Fibroblast of pulmonary artery (primary cell): Measurements from ENCODE around the gene DCUN1D3.

Source experiments
- DNase-seq: peaks from one replicate; pipeline ENCODE4 v3.0.0-alpha.2; 2010; ENCODE audit warnings: low read depth
- H3K4me3 ChIP-seq: replicated peaks from 2 replicates; pipeline ENCODE4 v1.5.1; 2011; ENCODE audit warnings: low read depth, mild to moderate bottlenecking, control low read depth, low read length, moderate library complexity
- TF ChIP-seq, protein P1 (sequence below): IDR thresholded peaks from 2 replicates; pipeline ENCODE4 v1.5.1; 2011; ENCODE audit warnings: mild to moderate bottlenecking, control low read depth, low read length, inconsistent platforms; ENCODE audit errors: missing control alignments

Gene DCUN1D3

DNA sequence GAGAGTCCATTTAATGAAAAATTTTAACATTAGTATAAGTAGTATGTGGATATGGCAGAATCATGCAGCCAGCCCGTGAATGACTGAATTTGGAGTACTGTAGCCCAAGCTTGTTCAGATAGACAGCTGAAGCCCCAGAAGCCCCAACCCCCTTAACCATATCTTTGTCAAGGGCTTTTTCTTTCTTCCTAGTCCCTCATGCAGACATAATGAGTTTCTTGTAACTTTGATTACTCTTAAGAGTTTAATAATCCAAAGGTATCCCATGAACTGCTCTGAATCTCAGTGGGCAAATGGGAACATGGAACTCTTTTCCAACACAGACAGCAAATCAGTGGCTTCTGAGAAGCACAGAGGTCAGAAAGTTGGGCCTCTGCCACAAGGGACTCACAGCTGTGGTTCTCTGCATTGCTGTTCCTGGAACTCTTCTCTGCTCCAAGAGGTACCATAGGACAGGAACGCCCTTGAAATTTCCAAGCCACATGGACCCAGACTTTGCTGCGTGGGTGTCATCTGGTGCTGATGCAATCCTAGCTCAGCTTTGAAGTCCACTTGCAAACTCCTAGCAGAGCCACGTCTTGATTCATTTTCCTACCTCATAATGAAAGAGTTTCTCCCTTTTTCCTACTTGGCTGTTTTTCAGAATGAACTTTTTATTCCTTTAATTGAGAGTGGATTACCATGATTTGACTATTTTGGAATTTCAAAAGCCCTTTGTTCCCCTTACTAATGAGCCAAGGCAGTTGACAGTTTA is 18.5 kb upstream of the DCUN1D3 start:
- H3K4me3 ChIP-seq = no peak overlapping the region
- TF ChIP-seq, protein P1, sequence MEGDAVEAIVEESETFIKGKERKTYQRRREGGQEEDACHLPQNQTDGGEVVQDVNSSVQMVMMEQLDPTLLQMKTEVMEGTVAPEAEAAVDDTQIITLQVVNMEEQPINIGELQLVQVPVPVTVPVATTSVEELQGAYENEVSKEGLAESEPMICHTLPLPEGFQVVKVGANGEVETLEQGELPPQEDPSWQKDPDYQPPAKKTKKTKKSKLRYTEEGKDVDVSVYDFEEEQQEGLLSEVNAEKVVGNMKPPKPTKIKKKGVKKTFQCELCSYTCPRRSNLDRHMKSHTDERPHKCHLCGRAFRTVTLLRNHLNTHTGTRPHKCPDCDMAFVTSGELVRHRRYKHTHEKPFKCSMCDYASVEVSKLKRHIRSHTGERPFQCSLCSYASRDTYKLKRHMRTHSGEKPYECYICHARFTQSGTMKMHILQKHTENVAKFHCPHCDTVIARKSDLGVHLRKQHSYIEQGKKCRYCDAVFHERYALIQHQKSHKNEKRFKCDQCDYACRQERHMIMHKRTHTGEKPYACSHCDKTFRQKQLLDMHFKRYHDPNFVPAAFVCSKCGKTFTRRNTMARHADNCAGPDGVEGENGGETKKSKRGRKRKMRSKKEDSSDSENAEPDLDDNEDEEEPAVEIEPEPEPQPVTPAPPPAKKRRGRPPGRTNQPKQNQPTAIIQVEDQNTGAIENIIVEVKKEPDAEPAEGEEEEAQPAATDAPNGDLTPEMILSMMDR = no peak
- DNase-seq = peak; percentile 70

DNA sequence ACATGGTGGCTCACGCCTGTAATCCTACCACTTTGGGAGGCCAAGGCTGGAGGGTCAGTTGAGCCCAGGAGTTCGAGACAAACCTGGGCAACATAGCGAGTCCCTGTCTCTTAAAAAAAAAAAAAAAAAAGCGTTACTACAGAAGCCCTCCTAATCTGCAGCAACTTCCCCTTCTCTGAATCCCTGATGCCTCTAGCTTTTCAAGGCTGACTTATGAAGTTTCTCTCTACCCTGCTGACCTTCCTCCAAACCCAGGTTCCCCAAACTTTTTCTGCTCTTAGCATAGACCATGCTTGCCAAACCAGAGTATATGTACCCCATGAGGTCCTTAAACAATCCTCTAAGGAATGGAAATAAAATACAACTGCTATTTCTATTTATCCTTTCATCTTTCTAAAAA is 16.8 kb upstream of the DCUN1D3 start:
- no peak overlapping the region for H3K4me3 ChIP-seq
- TF ChIP-seq, protein P1 = no peak
- DNase-seq = no peak

DNA sequence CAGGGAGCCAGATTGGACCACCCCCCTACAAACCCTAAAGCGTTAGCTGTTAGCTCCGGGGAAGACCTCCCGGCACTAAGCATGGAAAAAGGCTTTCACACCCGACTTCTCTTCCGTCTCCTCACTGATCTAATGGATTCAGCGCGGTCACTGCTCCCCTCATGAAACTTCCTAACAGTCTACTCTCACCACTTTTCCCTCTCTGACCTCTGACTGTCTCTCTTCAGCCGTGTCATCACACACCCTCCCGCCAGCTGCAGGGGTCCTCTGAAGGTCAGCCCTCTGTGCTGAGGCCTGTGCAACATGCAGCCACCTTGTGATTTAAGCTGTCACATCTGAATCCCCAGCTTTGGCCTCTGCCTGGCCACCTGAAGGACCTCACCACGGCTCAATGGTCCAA is 16.1 kb upstream of the DCUN1D3 start:
- no peak for DNase-seq
- TF ChIP-seq, protein P1 = no peak
- no peak overlapping the region for H3K4me3 ChIP-seq

DNA sequence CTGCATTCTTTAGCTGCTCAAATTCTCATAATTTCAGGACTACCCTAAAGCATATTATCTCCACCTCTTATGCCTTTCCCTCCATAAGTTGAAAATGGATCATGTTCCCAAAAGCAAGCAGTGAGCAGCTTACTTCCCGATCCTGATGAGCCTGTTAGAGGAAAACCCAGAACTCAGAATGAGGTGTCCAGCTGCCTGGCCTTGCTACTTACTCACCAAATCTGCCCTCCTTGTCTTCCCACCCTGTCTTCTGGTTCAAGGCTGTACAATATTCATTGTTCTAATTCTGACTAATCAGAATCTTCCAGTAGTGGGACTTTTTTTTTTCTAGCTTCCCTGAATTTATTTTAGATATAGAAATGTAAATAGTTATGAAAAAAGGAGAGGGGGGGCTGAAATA is 11.2 kb upstream of the DCUN1D3 start:
- peak; percentile 53 for DNase-seq

DNA sequence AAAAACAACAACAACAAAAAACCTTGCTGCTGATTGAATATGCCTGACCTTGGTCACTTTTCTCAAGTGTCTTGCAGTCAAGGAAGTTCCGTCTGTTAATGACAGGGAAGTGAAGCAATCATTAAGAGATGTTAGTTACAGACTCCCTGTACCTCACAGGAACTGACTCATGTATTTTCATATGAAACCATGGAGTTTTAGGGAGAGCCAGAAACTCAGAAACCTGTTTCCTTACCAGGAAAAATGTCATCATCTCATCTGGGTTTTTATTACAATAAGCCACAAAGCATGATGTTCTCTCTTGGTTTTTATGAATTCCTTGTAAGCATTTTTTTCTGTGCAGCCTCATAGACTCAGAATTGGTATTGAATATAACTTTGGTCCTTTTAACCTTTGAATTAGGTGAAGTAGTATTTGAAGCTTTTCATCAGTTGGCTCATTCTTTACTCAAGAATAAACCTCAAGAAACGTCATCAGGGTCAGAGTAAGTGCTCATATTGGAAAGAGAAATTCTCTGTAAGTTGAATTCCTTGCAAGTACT is 10.7 kb upstream of the DCUN1D3 start:
- peak; percentile 94 for DNase-seq
- TF ChIP-seq, protein P1 = no peak
- no peak overlapping the region for H3K4me3 ChIP-seq

More for the DNA sequence above, 11.2 kb upstream of the DCUN1D3 start:
- TF ChIP-seq, protein P1 = no peak
- H3K4me3 ChIP-seq = no peak overlapping the region

DNA sequence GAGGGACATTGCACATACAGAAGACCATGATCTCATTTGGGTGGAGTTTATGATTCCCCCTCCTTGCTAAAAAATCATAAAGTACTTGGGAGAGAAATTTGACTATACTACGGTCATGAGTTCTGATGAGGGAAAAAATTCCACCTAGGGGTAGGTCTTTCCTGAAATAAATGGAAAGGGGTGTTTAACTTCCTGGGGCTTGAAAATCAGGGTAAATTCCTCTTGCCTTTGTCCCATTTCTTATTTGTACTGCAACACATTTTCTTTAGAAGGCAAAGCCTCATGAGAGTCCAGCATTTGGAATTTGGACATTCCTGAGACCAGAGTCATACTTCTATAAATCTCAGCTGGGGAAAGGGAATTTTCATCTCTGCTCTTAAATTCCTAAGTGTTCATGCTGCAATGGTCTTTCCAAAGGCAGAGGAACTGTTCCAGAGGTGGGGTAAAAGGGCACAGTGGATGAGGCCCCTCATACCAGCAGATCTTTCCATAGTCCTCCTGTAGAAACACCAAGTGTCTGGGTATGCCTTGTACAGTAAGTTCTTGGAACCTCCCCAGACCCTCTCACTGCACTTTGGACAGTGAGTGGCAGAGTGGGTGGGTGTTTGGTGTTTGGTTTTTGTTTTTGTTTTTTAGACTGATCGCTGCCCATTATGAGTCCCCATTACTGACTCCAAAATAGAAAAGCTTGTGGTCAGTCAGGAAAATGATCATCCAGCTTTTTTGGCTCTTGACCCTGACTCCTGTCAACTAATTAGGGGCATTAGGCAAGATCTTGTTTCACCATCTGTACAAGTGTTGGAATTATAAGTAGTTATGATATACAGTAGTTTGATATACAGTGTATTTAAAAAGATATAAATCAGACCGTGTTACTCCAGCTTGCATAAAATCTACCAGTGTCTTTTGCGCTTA is 6.4 kb upstream of the DCUN1D3 start:
- DNase-seq = peak; percentile 93
- no peak overlapping the region for H3K4me3 ChIP-seq
- TF ChIP-seq, protein P1 = no peak
